GM12865 (cell line): ENCODE measurements around the gene ATG9B.

Experiments used
- DNase-seq: peaks from one replicate; pipeline ENCODE4 v3.0.0; 2010; ENCODE audit warnings: low read depth
- H3K4me3 ChIP-seq: 2 replicates; pipeline ENCODE4 v1.5.1; 2011; ENCODE audit warnings: mild to moderate bottlenecking, low read depth, low read length, control low read depth
- CTCF ChIP-seq: IDR thresholded peaks from 2 replicates; pipeline ENCODE4 v1.5.1; 2011; ENCODE audit warnings: low read length, control low read depth, low read depth, inconsistent platforms; ENCODE audit not compliant: insufficient read depth; ENCODE audit errors: missing control alignments

ATG9B gene

GRCh38 chr7:151068069-151068773, 43.9 kb upstream of the ATG9B start:
- no peak for TF ChIP-seq CTCF
- no peak overlapping the region for H3K4me3 ChIP-seq
- no peak for DNase-seq

GRCh38 chr7:151066273-151066974, 42.1 kb upstream of the ATG9B start:
- DNase-seq = no peak
- H3K4me3 ChIP-seq = no peak overlapping the region
- no peak for TF ChIP-seq CTCF

- TF ChIP-seq CTCF = no peak
- DNase-seq = no peak
- H3K4me3 ChIP-seq = no peak overlapping the region
Observed at GRCh38 chr7:151065516-151065915, 41.2 kb upstream of the ATG9B start.

GRCh38 chr7:151064993-151065392, 40.7 kb upstream of the ATG9B start:
- no peak for TF ChIP-seq CTCF
- no peak for DNase-seq

GRCh38 chr7:151064454-151064853, 40.2 kb upstream of the ATG9B start:
- H3K4me3 ChIP-seq = no peak overlapping the region
- no peak for TF ChIP-seq CTCF
- DNase-seq = no peak

More at GRCh38 chr7:151064993-151065392, 40.7 kb upstream of the ATG9B start:
- no peak overlapping the region for H3K4me3 ChIP-seq

- DNase-seq = no peak
- no peak overlapping the region for H3K4me3 ChIP-seq
- TF ChIP-seq CTCF = no peak
Observed at GRCh38 chr7:151063212-151063561, 38.9 kb upstream of the ATG9B start.
